Activated CD8-positive, alpha-beta memory T cell treated with anti-CD3 and anti-CD28 coated beads, Interleukin-2, amount 50 U/mL, for 24 hours (primary cell): ENCODE data around the gene BHLHE23.

Experiments
- DNase-seq: peaks from one replicate; pipeline ENCODE4 v3.0.0-alpha.2; 2020; ENCODE audit errors: extremely low read depth

The BHLHE23 gene

DNA sequence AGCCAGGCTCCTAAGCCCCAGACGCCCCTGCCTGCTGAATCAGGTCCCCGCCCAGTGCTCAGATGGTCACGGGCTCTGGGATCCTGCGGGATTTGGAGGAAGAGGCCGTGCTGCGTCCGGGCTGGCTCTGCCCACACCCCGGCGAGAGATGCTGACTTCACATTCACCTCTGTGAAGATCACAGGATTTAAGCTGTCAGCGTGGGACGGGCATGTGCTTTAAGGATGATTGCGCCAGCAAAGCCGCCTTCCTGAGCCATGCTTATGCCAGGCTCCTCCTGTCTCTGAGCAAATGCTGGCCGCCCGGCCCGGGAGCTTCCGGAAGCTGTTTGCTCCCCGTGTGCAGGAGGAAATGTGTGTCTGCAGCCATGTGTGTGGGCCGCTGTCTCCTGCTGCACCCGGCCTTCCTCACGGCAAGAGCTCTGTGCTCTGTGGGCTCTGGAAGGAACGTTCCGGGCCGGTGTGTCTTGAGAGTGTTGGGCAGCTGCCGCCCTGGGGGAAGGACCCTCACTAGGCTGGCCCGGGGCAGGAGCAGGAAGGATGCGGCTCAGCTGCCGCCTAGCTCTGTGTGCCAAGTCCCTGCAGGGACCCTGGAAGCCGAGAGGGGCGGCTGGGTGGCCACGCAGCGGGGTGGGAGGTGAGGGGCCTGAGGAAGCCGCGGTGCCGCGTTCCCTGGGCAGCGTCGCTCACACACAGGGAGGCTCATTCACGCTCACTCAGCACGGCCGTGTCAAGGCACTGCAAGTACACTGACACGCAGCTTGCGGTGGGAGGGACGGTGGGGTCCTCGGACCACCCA is 19.0 kb upstream of the BHLHE23 start:
- no peak for DNase-seq

DNA sequence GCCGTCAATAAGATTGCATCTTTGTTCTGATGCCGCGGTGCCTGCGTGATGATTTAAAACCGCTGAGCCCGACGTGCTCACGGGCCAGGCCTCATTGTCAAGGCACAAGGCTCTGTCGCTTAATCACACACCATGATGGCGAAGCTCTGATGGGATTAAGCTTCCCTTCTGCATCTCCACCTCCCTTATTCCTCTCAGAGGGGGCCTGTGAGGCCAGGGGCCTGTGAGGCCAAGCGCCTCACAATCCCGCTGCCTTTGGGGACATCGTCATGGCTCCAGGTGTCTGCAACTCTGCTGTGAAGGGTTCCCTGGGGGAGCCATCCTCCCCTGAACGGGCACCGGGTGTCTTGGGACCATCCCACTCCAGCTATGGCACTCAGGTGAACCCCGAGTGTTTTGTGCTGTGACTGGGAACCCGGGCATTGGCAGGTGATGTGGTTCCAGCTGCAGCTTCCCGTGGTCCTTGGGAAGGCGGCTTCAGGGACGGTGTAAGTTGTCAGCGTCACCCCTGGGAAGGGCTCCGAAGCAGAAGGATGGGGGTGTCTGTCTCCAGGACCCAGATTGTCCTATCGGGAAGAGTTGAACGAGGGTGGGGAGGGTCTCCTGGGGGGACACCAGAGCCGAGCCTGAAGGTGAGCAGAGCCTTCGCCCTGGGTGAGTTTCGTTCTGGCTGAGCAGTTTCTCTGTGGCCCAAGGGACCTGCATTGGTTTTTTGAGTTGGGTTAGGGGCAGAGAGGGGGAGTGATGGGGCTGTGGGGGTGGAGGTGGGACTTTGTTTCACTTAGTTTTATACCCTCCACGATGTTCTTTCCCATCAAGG is 18.0 kb upstream of the BHLHE23 start:
- DNase-seq, result no peak

DNA sequence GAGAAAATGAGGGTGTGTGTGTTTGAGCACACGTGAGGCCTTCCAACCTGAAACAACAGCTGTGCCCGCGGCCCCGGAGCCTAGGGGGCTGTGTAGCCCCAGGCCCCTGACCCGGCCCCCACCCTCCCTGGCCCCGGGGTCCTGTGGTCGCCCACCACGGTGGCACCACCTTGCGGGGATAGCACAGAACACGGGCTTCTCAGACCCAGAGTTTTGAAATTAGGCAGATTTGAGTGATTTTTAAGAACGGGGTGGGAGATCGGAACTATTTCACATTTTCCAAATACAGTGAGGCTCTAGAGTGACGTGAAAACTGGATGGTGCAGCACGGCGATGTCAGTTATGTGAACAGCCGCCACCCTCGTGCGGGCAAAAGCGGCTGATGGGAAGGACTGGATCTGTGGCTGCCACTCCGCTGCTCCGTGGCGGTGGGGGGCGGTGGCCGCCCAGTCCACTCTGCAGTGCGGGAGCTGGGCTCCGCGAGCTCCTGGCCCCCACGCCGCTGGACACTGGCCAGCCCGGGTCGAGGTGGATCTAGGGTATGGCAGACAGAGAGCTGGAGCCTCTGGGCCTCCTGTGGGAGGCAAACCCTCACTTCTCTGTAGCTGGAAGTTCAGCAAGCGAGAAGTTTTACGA is 17.3 kb upstream of the BHLHE23 start:
- no peak for DNase-seq

DNA sequence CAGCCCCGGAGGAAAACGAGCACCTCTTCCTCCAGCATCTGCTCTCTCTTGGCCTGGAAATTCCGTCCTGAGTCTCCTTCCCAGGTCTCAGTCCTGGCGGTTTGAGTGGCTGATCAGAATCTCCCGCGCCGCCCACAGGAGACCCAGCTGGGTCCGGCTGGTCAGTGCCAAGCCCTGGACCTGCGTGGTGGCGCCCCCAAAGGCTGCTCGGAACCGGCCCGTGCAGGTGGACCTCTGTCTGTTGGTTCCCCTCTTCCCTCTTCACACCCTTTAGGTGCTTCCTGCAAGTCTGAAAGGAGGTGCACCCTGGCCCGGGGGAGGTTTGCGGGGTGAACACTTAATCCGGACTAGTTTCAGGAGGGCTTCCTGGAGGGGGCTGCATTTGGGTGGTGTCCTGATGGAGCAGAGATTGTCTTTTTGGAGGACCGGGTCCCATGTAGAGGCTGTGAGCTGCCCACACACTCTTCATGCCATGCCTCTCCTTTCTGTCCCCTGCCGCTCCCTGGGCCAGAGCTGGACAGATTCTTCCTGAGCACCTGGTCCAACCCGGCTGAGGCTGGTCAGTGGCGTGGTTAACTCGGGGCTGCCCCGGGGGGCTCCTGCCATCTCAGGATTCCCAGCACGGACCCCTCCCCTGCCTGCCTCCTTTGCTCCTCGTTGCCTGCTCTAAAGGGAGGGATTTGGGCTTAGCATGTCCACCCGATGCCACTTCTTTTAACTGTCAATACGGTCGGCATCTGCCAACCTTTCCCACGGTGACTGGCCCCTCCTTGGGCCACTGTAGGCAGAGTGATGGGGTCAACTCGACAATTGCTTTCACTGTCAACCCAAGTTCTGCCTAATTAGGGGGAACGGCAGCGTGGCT is 16.5 kb upstream of the BHLHE23 start:
- DNase-seq, result no peak

DNA sequence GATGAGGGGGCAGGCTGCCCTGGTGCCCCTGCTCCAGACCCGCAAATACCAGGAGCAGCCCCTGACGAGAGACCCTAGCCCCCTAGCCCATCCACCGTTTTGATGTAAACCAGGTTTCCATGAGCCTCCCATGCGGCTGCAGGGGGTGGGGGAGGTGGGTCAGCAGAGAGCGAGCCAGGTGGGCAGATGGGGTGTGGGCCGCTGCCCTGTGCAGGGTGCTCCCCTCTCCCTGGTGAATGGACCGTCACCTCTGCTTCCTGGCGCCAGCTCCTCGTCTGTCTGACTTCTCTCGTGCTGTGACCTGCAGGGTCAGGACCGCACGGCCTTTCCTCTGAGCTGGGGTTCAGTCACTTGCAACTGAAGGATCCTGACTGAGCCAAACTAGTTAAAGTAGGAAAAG is 15.7 kb upstream of the BHLHE23 start:
- DNase-seq, result no peak

DNA sequence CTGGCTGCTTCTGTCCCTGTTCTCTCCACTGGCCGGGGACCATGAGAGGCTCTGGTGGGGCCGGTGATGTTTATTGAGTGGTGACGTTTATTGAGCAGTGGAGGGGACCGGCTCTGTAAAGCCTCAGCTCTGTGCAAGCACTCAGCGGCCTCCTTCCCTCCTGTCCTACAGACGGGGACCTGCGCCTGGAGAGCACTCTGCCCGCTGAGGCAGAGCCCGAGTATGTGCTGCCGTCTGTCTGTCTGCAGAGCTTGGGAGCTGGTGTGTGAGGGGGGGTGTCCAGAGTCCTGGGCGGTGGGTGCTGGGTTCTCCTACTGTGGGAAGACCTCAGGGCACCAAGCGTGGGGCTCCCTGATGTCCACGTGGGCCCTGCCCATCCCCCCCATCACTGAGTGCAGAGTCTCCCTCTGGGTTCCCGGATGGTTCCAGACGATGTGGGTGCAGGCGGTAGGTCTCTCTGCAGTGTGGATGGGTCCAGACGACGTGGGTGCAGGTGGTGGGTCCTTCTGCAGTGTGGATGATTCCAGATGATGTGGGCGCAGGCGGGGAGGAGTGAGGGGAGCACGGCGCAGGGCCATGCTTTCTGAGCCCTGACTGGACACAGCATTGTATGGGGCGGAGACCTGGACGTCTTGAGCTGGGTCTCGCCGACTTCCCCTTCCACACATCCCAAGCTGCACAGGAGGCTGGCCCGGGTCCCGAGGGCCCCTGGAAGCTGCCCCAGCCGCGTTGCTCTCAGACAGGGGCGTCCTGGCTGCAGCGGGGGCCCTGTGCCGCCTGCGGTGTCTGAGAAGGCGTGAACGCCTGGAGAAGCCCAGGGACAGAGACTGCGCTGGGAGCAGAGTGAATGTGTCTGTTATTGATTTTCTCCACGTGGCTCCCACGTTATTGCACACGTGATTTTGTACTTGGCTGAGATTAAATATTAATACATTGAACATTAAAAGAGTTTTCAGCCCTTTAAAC is 14.9 kb upstream of the BHLHE23 start:
- no peak for DNase-seq

DNA sequence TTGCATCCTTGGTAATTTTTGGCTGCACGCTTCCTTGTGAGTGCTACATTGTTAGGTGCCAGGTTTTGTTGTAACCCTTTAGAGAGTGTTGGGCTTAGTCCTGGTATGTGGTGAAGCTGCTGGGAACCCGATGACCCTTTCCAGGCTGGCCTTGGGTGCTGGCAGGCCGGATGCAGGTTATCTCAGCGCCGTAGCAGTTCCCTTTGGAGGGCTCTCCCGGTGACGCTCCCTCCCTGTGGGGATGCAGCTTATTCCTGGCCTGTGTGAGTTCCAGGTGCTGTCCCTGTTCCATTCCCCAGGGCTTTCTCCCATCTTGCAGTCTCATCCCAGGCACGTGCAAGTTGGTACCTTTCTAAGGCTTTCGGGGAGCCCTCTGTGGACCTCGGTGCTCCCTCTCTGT is 13.9 kb upstream of the BHLHE23 start:
- DNase-seq, result no peak

DNA sequence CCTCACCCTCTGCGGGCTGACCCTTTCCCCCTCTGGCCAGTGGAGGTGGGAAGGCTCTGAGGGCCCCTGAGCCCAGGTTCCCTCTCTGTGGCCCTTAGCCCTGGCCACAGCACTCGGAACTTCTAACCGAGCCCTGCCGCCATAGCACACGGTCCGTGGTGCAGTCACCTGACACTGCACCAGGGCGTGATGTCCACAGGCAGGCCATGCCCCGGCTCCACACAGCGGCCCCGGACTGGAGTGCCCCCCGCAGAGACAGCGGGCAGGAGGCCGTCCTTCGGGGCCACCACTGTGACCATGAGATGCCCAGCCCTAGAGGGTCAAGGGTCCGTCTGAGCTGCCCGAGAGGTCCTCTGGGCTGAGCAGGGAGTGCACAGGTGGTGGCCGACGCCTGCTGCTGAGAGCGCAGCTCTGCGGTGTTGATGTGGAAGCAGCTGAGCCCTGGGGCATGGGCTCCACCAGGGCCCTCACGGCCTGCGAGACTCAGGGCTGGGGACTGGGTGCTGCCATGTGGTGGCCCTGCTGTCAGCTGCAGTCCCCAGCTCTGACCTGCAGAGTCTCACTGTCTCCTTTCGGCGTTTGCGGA is 11.2 kb upstream of the BHLHE23 start:
- DNase-seq, result no peak

DNA sequence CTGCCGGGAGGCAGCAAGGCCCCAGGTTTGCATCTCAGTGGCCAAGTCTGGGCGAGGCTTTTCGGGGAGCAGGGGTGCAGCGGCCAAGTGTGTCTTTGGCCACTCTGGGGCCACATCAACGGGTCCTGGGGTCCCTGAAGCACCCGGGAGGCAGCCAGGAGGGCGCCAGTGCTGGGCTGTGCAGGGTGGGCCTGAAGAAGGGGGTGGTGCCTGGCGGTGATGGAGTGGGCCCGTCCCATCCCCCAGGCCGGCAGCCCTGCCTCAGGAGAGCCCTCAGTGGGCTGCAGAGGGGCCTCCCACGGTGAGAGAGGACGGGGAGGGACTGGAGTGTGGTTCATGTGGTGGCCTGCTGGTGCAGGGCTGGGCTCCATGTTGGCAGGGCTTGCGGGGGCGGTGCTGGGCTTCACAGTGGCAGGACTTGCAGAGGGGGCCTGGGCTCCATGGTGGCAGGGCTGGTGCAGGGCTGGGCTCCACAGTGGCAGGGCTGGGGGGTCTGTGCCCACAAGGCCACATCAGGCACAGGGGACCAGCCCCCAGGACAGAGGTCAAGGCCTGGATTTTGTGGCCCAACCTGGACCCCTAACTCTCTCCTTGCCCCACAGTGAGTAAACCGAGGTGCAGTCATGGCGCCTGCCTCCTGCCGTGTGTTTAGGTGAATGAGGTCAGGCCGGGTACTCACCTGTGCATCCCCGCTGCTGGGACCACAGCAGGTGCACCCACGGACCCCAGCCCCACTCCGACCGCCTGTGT is 10.5 kb upstream of the BHLHE23 start:
- no peak for DNase-seq

DNA sequence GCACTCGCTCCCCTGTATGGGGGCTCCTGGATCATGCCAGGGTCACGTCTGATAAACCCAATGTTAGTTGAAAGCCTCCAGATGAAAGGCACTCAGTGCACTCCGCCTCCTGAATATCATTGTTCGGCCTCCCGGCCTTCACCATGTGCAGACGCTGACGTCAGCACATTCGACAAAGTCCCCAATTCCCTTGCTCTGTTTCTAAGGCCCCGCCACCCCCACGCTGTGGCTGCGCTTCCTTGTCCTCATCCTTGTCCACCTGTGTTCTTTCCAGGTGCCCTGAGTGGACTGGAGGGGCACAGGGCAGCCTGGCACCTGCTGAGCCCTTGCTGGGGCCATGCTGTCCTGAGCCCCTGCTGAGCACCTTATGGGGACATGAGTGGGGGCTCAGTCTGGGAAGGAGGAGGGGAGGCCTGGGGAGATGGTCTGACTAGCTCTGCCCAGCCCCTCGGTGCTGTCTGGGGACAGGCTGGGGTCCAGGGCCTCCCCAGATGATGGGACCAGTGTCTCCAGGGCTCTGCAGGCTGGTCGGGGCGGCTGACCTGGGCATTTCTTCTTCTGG is 9.8 kb upstream of the BHLHE23 start:
- DNase-seq, result no peak

DNA sequence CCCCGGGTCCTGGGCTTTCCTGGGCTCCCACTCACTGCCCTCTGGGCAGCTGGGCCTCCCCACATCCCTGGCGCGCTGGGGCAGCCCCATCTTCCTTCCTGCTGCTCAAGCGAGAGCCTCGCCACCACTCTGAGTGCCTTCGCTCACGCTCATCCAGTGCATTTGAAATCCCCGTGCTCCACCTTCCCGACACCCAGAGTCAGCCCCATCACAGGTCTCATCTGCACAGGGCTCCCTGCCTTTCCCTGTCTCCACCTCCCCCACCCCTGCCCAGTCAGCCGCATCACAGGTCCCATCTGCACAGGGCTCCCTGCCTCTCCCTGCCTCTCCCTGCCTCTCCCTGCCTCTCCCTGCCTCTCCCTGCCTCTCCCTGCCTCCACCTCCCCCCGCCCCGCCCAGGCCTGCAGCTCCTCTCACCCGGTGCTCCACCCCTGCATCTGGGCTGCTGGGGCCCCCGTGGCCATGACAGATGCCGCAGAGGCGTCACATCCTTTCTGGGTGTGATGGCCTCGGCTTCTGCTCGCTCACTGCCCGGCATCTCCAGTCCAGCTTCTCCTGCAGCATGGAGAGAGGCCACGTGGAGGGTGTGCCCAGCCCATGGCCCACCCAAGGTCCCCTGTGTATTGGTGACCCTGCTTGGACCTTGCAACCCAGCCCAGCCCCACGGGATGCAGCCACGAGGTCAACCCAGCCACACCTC is 9.0 kb upstream of the BHLHE23 start:
- DNase-seq, result no peak

DNA sequence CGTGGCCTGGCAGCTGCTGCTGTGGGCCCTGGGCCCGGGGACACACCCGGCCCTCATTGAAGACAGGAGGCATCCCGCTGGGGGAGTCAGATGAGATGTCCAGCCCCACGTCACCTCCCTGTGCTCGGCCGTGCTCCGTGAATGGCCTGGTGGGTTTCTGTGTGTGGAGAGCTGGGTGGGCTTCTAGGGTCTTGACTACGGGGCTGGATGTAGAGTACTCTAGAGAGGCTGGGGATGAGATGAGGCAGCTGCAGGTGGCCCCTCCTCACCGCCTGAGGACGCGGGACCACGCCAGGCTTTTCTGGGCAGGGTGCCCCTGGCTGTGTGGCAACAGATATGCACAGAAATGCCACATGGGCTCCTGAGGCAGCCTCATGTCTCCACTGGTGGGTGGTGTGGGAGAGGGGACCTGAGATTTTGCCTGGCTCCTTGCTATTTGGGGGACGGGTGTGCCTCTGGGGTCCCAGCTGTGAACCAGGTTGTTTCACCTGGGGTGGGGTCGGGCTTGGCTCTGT is 8.4 kb upstream of the BHLHE23 start:
- DNase-seq, result no peak

DNA sequence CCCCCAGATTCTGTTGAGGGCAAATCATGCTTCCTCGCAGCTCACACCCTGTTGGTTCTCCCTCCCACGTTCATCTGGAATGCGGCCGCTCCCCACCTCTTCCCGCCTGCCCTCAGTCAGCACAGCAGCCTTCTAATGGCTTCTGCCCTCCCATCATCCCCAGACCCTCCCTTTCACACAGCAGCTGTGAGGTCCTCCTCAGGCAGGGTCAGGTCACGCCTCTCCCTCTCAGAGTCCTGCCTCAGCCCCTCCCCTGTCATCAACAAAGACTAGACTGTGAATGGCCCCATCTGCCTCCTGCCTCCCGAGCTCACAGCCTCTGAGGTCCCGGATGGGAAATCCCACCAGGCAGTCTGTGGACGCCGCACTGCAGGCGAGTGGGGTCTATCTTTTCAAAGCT is 7.9 kb upstream of the BHLHE23 start:
- no peak for DNase-seq

DNA sequence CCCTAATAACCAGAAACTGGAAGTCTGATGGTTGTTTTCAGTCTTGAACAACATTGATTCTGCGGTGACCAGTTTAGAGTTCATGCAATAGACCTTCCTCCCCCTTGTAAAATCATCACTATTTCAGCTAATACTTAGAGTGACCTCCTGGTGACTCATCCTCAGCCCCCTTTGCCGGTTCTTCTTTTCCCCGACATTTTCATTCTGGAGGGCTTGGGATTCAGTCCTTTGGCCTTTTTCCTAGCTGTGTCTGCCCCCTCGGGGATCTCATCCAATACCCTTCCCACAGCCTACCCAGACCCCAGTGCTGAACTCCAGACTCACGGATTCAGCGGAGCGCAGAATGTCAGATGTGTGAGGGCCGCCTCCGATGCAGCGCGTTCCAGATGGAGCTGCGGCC is 7.5 kb upstream of the BHLHE23 start:
- no peak for DNase-seq

DNA sequence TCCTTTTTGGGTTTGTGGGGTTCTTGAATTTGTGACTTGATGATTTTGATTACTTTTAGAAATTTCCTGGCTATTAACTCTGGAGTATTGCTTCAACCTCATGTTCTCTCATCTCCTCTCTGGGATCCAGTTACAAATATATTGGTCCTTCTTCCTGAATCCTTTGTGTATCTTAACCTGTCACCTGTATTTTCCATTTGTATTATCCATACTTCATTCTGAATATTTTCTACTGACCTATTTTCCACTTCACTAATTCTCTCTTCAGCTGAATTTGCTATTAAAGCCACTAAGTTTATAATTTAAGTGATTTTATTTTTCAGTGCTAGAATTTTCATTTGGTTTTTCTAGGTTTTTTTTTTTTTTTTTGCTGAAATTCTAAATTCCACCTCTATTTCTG is 6.4 kb upstream of the BHLHE23 start:
- DNase-seq, result no peak

DNA sequence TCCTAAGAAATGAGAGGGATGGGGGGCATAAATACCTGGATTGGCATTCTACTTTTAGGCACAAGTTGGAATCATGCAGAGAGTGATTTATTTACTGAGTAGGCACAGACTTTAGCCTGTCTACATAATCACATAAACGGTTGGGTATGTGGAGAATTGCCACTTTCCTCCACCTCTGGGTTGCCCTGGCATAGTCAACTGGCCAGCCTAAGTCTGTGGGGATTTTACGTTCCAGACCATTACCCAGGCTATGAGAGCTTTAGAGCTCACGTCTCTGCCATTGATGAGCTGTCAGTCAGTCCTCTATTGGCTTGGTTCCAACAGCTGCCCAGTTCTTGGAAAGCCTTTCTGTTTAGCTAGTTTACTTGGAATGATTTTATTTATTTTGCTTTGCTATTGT is 5.0 kb upstream of the BHLHE23 start:
- no peak for DNase-seq

DNA sequence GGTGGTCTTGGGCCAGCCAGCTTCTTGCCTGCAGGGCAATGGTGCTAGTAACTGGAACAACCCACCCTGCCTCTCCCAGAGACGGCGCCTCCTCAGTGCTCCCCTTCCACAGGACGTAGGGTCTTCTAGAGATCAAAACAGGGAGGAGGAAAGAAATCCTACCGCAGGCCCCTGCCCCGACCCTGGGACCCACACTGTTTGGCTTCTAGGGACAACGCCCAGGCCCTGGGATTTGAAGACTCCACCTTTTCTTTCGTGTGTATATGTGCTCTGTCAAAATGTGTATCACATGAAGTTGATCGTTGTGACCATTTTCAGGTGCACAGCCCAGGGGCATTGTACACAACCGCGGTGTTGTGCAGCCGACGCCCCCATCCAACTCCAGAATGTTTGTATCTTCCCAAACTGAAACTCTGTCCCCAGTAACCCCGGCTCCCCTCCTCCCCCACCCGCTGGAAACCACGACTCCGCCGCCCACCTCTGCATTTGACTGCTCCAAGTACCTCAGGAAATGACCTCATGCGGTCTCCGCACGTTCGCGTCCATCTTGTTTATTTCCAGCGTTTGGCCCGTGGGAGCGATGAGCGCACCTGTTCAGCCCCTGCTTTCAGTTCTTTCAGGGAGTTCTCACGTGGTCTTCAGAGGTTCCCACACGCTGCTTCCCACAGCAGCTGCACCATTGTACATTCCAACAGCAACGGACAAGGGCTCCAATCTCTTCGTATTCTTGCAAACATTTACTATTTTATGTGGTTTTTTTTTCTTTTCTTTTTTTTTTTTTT is 3.4 kb upstream of the BHLHE23 start:
- DNase-seq, result peak; percentile 52
